Mesenchymal stem cell (in vitro differentiated cells and primary cell): ENCODE results near the gene TCP11.

Experiments
- DNase-seq: peaks from one replicate; pipeline ENCODE4 v3.0.0-alpha.2; 2013
- H2AFZ ChIP-seq: one replicate; pipeline ENCODE4 v1.6.1; 2013; ENCODE audit warnings: low read depth, mild to moderate bottlenecking, control low read depth, inconsistent platforms, low read length, moderate library complexity
- H2AK5ac ChIP-seq: 2 replicates; pipeline ENCODE4 v1.6.1; 2013; ENCODE audit warnings: low read length, moderate library complexity, mild to moderate bottlenecking, inconsistent platforms; ENCODE audit not compliant: severe bottlenecking
- H2BK120ac ChIP-seq: one replicate; pipeline ENCODE4 v1.6.1; 2013; ENCODE audit warnings: low read depth, mild to moderate bottlenecking, inconsistent platforms, low read length, moderate library complexity
- H2BK12ac ChIP-seq, 2 experiments: one replicate each; pipeline ENCODE4 v1.6.1; 2013; ENCODE audit warnings: inconsistent platforms in 2 of 2, low read length in 2 of 2, mild to moderate bottlenecking in 2 of 2, moderate library complexity in 2 of 2, control low read depth in 1 of 2
- H2BK15ac ChIP-seq: one replicate; pipeline ENCODE4 v1.6.1; 2013; ENCODE audit warnings: mild to moderate bottlenecking, low read depth, inconsistent platforms; ENCODE audit not compliant: poor library complexity, severe bottlenecking
- H2BK5ac ChIP-seq: 2 replicates; pipeline ENCODE4 v1.6.1; 2013; ENCODE audit warnings: low read depth, mild to moderate bottlenecking, low read length, control low read depth, inconsistent platforms; ENCODE audit not compliant: poor library complexity, severe bottlenecking
- H3K14ac ChIP-seq, 2 experiments: one replicate each; pipeline ENCODE4 v1.6.1; 2013; ENCODE audit warnings: inconsistent platforms in 2 of 2, low read length in 2 of 2, control low read depth in 1 of 2, mild to moderate bottlenecking in 1 of 2, moderate library complexity in 1 of 2
- H3K18ac ChIP-seq, 2 experiments: one replicate each; pipeline ENCODE4 v1.6.1; 2013; ENCODE audit warnings: inconsistent platforms in 2 of 2, low read length in 2 of 2, control low read depth in 1 of 2, low read depth in 1 of 2, mild to moderate bottlenecking in 1 of 2
- H3K23ac ChIP-seq, 2 experiments: one replicate each; pipeline ENCODE4 v1.6.1; 2013; ENCODE audit warnings: inconsistent platforms in 2 of 2, low read length in 2 of 2, mild to moderate bottlenecking in 2 of 2, moderate library complexity in 2 of 2, control low read depth in 1 of 2
- H3K27ac ChIP-seq: 2 replicates; pipeline ENCODE4 v1.5.1; 2013; ENCODE audit warnings: mild to moderate bottlenecking, moderate library complexity, low read length, control low read depth, inconsistent platforms; ENCODE audit not compliant: poor library complexity, severe bottlenecking
- H3K27me3 ChIP-seq, 2 experiments: 2 replicates each; pipeline versions ENCODE4 v1.6.1 to v1.7.0; 2013; ENCODE audit warnings: low read length in 2 of 2, mild to moderate bottlenecking in 2 of 2, moderate library complexity in 2 of 2, control low read depth in 1 of 2, inconsistent platforms in 1 of 2; ENCODE audit not compliant: control insufficient read depth in 1 of 2, insufficient read depth in 1 of 2
- H3K36me3 ChIP-seq, 2 experiments: 2 replicates each; pipeline versions ENCODE4 v1.6.1 to v1.7.0; 2013; ENCODE audit warnings: low read length in 2 of 2, control low read depth in 1 of 2, inconsistent platforms in 1 of 2, low read depth in 1 of 2, mild to moderate bottlenecking in 1 of 2; ENCODE audit not compliant: insufficient read depth in 2 of 2, control insufficient read depth in 1 of 2
- H3K4ac ChIP-seq, 2 experiments: one replicate each; pipeline ENCODE4 v1.6.1; 2013; ENCODE audit warnings: inconsistent platforms in 2 of 2, low read length in 2 of 2, mild to moderate bottlenecking in 2 of 2, moderate library complexity in 2 of 2, control low read depth in 1 of 2, low read depth in 1 of 2
- H3K4me1 ChIP-seq: 2 replicates; pipeline ENCODE4 v1.6.1; 2013; ENCODE audit warnings: low read depth, low read length, control low read depth; ENCODE audit not compliant: control insufficient read depth, insufficient read depth
- H3K4me2 ChIP-seq: 2 replicates; pipeline ENCODE4 v1.6.1; 2013; ENCODE audit warnings: low read length, mild to moderate bottlenecking, inconsistent platforms; ENCODE audit not compliant: poor library complexity, severe bottlenecking
- H3K4me3 ChIP-seq, 2 experiments: 2 replicates each; pipeline versions ENCODE4 v1.5.1 to v1.7.0; 2013; ENCODE audit warnings: low read length in 2 of 2, mild to moderate bottlenecking in 2 of 2, control low read depth in 1 of 2, low read depth in 1 of 2; ENCODE audit not compliant: insufficient read depth in 1 of 2
- H3K79me1 ChIP-seq: replicated peaks from 2 replicates; pipeline ENCODE4 v1.6.1; 2013; ENCODE audit warnings: mild to moderate bottlenecking, control low read depth, low read length, inconsistent platforms; ENCODE audit not compliant: poor library complexity, severe bottlenecking
- H3K9ac ChIP-seq: 2 replicates; pipeline ENCODE4 v1.7.0; 2013; ENCODE audit warnings: mild to moderate bottlenecking, low read length, moderate library complexity
- H3K9me3 ChIP-seq: 2 replicates; pipeline ENCODE4 v1.7.0; 2013; ENCODE audit warnings: mild to moderate bottlenecking, low read length; ENCODE audit not compliant: control insufficient read depth
- H4K8ac ChIP-seq: one replicate; pipeline ENCODE4 v1.6.1; 2013; ENCODE audit warnings: inconsistent platforms, mild to moderate bottlenecking, low read length, moderate library complexity
- H4K91ac ChIP-seq: one replicate; pipeline ENCODE4 v1.6.1; 2013; ENCODE audit warnings: mild to moderate bottlenecking, low read length, inconsistent platforms
- WGBS: methylation state at CpG from one replicate; pipeline ENCODE4 v1.1.7; 2013; ENCODE audit warnings: mixed read lengths; 5-methylcytosine and 5-hydroxymethylcytosine counted together

The TCP11 gene

GRCh38 chr6:35087361-35088280, 53.5 kb downstream of the TCP11 start:
- Histone ChIP-seq H3K4me1 (peaks cover 36% of the 10 kb centered on the region), H3K9ac (no peak overlapping the region), H3K14ac (no peak overlapping the region), H2AK5ac (no peak overlapping the region), H3K18ac (no peak overlapping the region), H3K4ac (no peak overlapping the region), H3K4me3 (no peak overlapping the region), H4K8ac (no peak overlapping the region), H2BK5ac (no peak overlapping the region), H4K91ac (no peak overlapping the region), H3K27ac (no peak overlapping the region), H2AFZ (no peak overlapping the region), H2BK12ac (no peak overlapping the region), H3K23ac (no peak overlapping the region), H3K79me1 (no peaks in the 10 kb centered on the region), H2BK15ac (no peak overlapping the region), H3K27me3 (no peaks in the 10 kb centered on the region), H3K4me2 (no peak overlapping the region), H3K36me3 (peaks cover 60 to 70% of the 10 kb centered on the region in 2 experiments), H2BK120ac (no peak overlapping the region), H3K9me3 (no peaks in the 10 kb centered on the region)
- DNase-seq, result no peak
- WGBS, result 98% methylated on average over 22 of the region's 22 CpGs

DNA sequence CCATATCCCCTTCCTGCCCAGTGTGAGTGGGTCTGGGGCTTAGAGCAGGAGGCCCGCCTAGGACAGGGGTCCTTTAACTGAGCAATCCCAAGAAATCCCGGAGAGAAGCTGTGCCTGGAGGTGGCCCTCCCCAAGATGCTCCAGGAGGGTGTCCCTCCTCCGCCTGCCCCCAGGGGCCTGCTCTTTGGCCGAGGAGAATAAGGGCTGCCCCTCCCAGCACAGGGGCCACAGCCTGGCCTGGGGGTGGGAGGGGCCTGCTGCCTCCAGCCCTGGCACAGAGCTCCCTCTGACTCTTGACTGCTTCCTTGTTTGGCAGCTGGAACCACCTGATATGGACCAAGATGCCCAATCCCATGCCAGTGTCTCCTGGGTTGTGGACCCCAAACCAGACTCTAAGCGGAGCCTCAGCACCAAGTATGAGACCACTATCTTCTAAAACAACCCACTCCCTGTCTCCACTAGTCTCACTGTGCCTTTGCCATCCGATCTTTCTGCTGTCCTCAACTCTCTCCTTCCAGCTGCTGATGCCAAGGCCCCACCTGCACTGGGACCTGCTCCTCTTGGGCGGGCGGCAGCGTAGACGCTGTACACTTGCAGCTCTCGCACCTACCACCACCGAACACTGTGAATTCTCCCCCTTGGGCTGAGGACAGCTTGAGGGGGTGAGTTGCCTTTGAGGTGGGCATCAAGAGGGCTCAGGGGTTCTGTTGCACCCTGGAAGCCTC, 54.3 kb downstream of the TCP11 start:
- Histone ChIP-seq H3K9me3 (no peaks in the 10 kb centered on the region), H3K27ac (no peak overlapping the region), H3K4ac (no peak overlapping the region), H2BK5ac (no peak overlapping the region), H3K79me1 (no peaks in the 10 kb centered on the region), H3K9ac (no peak overlapping the region), H3K4me1 (peaks cover 37% of the 10 kb centered on the region), H3K4me2 (no peak overlapping the region), H2BK120ac (no peak overlapping the region), H3K14ac (no peak overlapping the region), H3K23ac (no peak overlapping the region), H4K91ac (no peak overlapping the region), H2AFZ (no peak overlapping the region), H2AK5ac (no peak overlapping the region), H3K27me3 (no peaks in the 10 kb centered on the region), H2BK12ac (no peak overlapping the region), H2BK15ac (no peak overlapping the region), H3K4me3 (no peak overlapping the region), H3K36me3 (peaks cover 68 to 73% of the 10 kb centered on the region in 2 experiments), H3K18ac (no peak overlapping the region), H4K8ac (no peak overlapping the region)
- 96% methylated on average over 10 of the region's 12 CpGs for WGBS
- no peak for DNase-seq

DNA sequence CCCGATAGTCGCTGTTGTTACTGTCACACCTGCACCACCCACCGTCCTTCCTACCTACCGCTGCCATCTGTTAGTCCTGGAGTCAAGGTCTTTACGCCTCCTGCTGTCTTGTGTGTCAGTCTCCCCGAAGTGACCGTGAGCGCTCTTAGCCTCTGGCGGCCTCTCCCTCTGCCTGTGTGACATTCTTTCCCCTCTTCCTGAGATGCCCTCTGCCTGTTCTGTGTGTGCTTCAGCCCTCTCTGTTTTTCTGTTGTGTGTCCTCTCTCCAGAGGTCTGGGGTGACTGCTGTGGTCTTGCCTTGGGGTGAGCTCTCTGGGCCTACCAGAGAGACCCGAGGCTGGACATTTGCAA, 54.9 kb downstream of the TCP11 start:
- H3K9me3 ChIP-seq, result no peaks in the 10 kb centered on the region
- WGBS, result 95% methylated on average over 10 of the region's 10 CpGs
- no peaks in the 10 kb centered on the region for H3K27me3 ChIP-seq
- no peak for DNase-seq
- no peak overlapping the region for H3K4ac ChIP-seq
- no peak overlapping the region for H2AK5ac ChIP-seq
- no peak overlapping the region for H2BK12ac ChIP-seq
- H2BK120ac ChIP-seq, result no peak overlapping the region
- no peak overlapping the region for H3K4me3 ChIP-seq
- H2BK15ac ChIP-seq, result no peak overlapping the region
- no peak overlapping the region for H3K9ac ChIP-seq
- H3K79me1 ChIP-seq, result no peaks in the 10 kb centered on the region
- peaks cover 37% of the 10 kb centered on the region for H3K4me1 ChIP-seq
- H3K36me3 ChIP-seq, result peaks cover 71 to 72% of the 10 kb centered on the region in 2 experiments
- H2AFZ ChIP-seq, result no peak overlapping the region
- no peak overlapping the region for H4K8ac ChIP-seq
- no peak overlapping the region for H2BK5ac ChIP-seq
- H3K14ac ChIP-seq, result no peak overlapping the region
- H3K23ac ChIP-seq, result no peak overlapping the region
- H3K4me2 ChIP-seq, result no peak overlapping the region
- H3K18ac ChIP-seq, result no peak overlapping the region
- no peak overlapping the region for H3K27ac ChIP-seq
- H4K91ac ChIP-seq, result no peak overlapping the region
